Liver (tissue), 9 donors: ENCODE data around the gene RING1. TPM values are rescaled to one million over a fixed set of nuclear protein-coding genes. Genes with fewer than 3 reads are reported as not detected.
"Not testable (repeated sequence)": the region's sequence is repeated elsewhere in the genome, so short reads cannot be mapped to it uniquely, and the experiment has no call there.

Experiments
- DNase-seq: peaks from one replicate; pipeline ENCODE4 v3.0.0-alpha.2; 2017; ENCODE audit warnings: low spot score
- H3K27ac ChIP-seq, 2 donors: one replicate each; pipeline ENCODE4 v1.7.0; 2013; ENCODE audit warnings: inconsistent platforms in 2 of 2, low read length in 2 of 2, control low read depth in 1 of 2, low read depth in 1 of 2, mild to moderate bottlenecking in 1 of 2
- H3K27me3 ChIP-seq, 4 donors: one replicate each; pipeline versions ENCODE4 v1.6.1 to v1.7.0; 2013; ENCODE audit warnings: low read length in 3 of 4, inconsistent platforms in 1 of 4, mild to moderate bottlenecking in 1 of 4, moderate library complexity in 1 of 4; ENCODE audit not compliant: control insufficient read depth in 4 of 4, insufficient read depth in 4 of 4
- H3K36me3 ChIP-seq, 4 donors: one replicate each; pipeline versions ENCODE4 v1.6.1 to v1.7.0; 2013; ENCODE audit warnings: low read length in 3 of 4, mild to moderate bottlenecking in 3 of 4, low read depth in 1 of 4, moderate library complexity in 1 of 4; ENCODE audit not compliant: control insufficient read depth in 4 of 4, insufficient read depth in 3 of 4
- H3K4me1 ChIP-seq, 4 donors: one replicate each; pipeline versions ENCODE4 v1.6.1 to v1.7.0; 2013; ENCODE audit warnings: low read length in 3 of 4, mild to moderate bottlenecking in 3 of 4, moderate library complexity in 1 of 4; ENCODE audit not compliant: control insufficient read depth in 4 of 4, insufficient read depth in 4 of 4
- H3K4me3 ChIP-seq, 3 donors: one replicate each; pipeline versions ENCODE4 v1.6.1 to v1.7.0; 2013; ENCODE audit warnings: low read length in 3 of 3, control low read depth in 1 of 3, low read depth in 1 of 3, mild to moderate bottlenecking in 1 of 3
- H3K9ac ChIP-seq, 2 donors: one replicate each; pipeline ENCODE4 v1.7.0; 2013; ENCODE audit warnings: low read length in 2 of 2, mild to moderate bottlenecking in 2 of 2, moderate library complexity in 2 of 2, control low read depth in 1 of 2, low read depth in 1 of 2
- H3K9me3 ChIP-seq, 4 donors: one replicate each; pipeline versions ENCODE4 v1.6.1 to v1.7.0; 2013; ENCODE audit warnings: low read length in 3 of 4; ENCODE audit not compliant: control insufficient read depth in 4 of 4
- EGR1 ChIP-seq, 2 donors: IDR thresholded peaks; 2 replicates each; pipeline ENCODE4 v1.6.1; 2016 to 2018; ENCODE audit warnings: antibody characterized with exemption in 2 of 2, low read depth in 2 of 2
- FOXA2 ChIP-seq: IDR thresholded peaks from 2 replicates; pipeline ENCODE4 v1.6.1; 2016; ENCODE audit warnings: antibody characterized with exemption
- GABPA ChIP-seq, 2 donors: IDR thresholded peaks in 1 of 2; conservative IDR thresholded peaks in 1 of 2; 2 replicates each; pipeline ENCODE4 v1.6.1; 2016; ENCODE audit warnings: antibody characterized with exemption in 2 of 2, mild to moderate bottlenecking in 1 of 2, moderate library complexity in 1 of 2
- HNF4G ChIP-seq: IDR thresholded peaks from 2 replicates; pipeline ENCODE4 v1.6.1; 2016; ENCODE audit warnings: antibody characterized with exemption
- JUND ChIP-seq, 2 donors: IDR thresholded peaks; 2 replicates each; pipeline ENCODE4 v1.6.1; 2016; ENCODE audit warnings: antibody characterized with exemption in 2 of 2
- NR2F2 ChIP-seq: IDR thresholded peaks from 2 replicates; pipeline ENCODE4 v1.6.1; 2016; ENCODE audit warnings: antibody characterized with exemption
- RAD21 ChIP-seq, 2 donors: IDR thresholded peaks; 2 replicates each; pipeline ENCODE4 v1.6.1; 2016; ENCODE audit warnings: antibody characterized with exemption in 2 of 2, mild to moderate bottlenecking in 2 of 2
- REST ChIP-seq: IDR thresholded peaks from 2 replicates; pipeline ENCODE4 v1.6.1; 2016; ENCODE audit warnings: antibody characterized with exemption, mild to moderate bottlenecking
- RXRA ChIP-seq, 2 donors: IDR thresholded peaks; 2 replicates each; pipeline ENCODE4 v1.6.1; 2017 to 2018; ENCODE audit warnings: antibody characterized with exemption in 2 of 2, mild to moderate bottlenecking in 1 of 2
- TAF1 ChIP-seq: conservative IDR thresholded peaks from 2 replicates; pipeline ENCODE4 v1.6.1; 2016; ENCODE audit warnings: antibody characterized with exemption, mild to moderate bottlenecking
- YY1 ChIP-seq: IDR thresholded peaks from 2 replicates; pipeline ENCODE4 v1.6.1; 2016; ENCODE audit warnings: antibody characterized with exemption, mild to moderate bottlenecking
- ZBTB33 ChIP-seq: IDR thresholded peaks from 2 replicates; pipeline ENCODE4 v1.6.1; 2016; ENCODE audit warnings: antibody characterized with exemption
- WGBS: extraction: QIAGEN DNeasy Blood & Tissue Kit; methylation state at CpG from one replicate; pipeline ENCODE4 v1.1.7; 2013; 5-methylcytosine and 5-hydroxymethylcytosine counted together
- polyA plus RNA-seq, 2 donors: library from polyadenylated mRNA; stranded (reverse) in 1 of 2; unstranded in 1 of 2; fragments of 200-250 nt in 1 of 2; fragments of >200 nt in 1 of 2; fragmentation: Nextera tagmentation in 1 of 2; extraction: Ambion mirVana in 1 of 2; gene quantifications; one replicate each; pipeline versions ENCODE4 v1.2.1 to v1.2.3, GENCODE V29; 2013 to 2015
- total RNA-seq, 2 donors: library from RNA; depleted of rRNA; stranded (reverse); fragments of >200 nt; gene quantifications; one replicate each; pipeline ENCODE4 v1.2.3, GENCODE V29; 2014
- TF ChIP-seq, protein P1 (sequence below): IDR thresholded peaks from 2 replicates; pipeline ENCODE4 v1.6.1; 2016; ENCODE audit warnings: antibody characterized with exemption
- donor health status: healthy.
- donor health status: healthy.
- donor health status: healthy.
- donor health status: healthy.
- donor health status: healthy.

The RING1 gene
- total and polyA plus RNA-seq, 4 donors: 4.4 to 19.7 (median 14.9) TPM

GRCh38 chr6:33217681-33218080, 9.4 kb downstream of the RING1 start:
- no peak overlapping the region for H3K27ac ChIP-seq
- no peak overlapping the region for H3K9ac ChIP-seq
- TF ChIP-seq REST (no peak), GABPA (IDR thresholded peaks at IDR 0.05 in 1 of 2, conservative IDR thresholded peaks at IDR 0.05 in 1 of 2) (no peak), NR2F2 (no peak), ZBTB33 (no peak), RAD21 (IDR thresholded peaks at IDR 0.05) (no peak), RXRA (IDR thresholded peaks at IDR 0.05) (no peak), TAF1 (no peak)
- H3K36me3 ChIP-seq: no peaks in the 10 kb centered on the region
- peaks cover 0 to 12% (median 7%) of the 10 kb centered on the region in 4 donors for H3K4me1 ChIP-seq
- H3K4me3 ChIP-seq: no peak overlapping the region
- H3K9me3 ChIP-seq: no peaks in the 10 kb centered on the region
- no peak for DNase-seq
- no peaks in the 10 kb centered on the region for H3K27me3 ChIP-seq
- 71% methylated on average over 3 of the region's 3 CpGs for WGBS

DNA sequence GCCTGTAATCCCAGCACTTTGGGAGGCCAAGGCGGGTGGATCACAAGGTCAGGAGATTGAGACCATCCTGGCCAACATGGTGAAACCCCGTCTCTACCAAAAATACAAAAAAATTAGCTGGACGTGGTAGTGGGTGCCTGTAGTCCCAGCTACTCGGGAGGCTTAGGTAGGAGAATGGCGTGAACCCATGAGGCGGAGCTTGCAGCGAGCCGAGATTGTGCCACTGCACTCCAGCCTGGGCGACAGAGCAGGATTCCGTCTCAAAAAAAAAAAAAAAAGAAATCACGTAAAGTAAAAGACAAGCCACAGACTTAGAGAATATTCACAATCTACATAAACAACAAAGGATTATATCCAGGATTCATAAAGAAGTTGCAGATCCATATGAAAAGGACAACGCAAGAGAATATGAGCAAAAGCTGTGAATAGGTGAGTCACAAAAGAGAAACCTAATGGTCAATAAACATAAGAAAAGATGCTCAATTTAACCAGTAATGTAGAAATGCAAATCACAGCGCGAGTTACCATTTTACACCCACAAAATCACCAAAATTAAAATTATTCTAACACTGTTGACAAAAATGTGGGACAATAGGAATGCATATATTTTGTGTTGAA, 18.3 kb downstream of the RING1 start:
- not testable (repeated sequence) for H3K9ac ChIP-seq, H3K4me3 ChIP-seq, DNase-seq, H3K36me3 ChIP-seq, H3K27me3 ChIP-seq, H3K9me3 ChIP-seq, H3K27ac ChIP-seq, H3K4me1 ChIP-seq
- WGBS: 49% methylated on average over 14 of the region's 14 CpGs

DNA sequence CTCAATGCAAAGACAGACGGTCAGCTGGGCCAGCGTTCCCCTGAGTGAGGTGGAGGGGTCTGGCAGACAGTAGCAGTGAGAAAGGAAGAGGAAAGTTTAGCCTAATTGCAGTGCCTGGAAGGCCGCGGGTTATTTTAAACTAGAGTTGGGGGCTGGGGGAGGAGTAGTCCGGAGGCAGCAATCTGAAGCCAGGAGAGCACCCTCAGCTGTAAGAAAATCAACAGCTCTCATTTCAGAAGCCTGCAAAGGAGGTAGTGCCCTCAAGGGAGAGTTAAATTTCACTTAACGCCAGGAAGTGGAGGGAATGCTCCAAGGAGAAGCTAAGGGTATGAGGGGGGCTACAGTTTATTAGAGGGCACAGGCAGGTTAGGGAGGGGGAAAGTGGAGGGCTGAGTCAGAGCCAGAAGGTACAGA, 26.9 kb downstream of the RING1 start:
- TF ChIP-seq RXRA (IDR thresholded peaks at IDR 0.05) (no peak), JUND (IDR thresholded peaks at IDR 0.05) (no peak), EGR1 (IDR thresholded peaks at IDR 0.05; ENCODE audit: low read depth in 2 of 2) (no peak), YY1 (no peak), RAD21 (IDR thresholded peaks at IDR 0.05) (no peak), FOXA2 (no peak), HNF4G (no peak)
- TF ChIP-seq, protein P1, sequence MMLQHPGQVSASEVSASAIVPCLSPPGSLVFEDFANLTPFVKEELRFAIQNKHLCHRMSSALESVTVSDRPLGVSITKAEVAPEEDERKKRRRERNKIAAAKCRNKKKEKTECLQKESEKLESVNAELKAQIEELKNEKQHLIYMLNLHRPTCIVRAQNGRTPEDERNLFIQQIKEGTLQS: no peak
- no peaks in the 10 kb centered on the region for H3K9me3 ChIP-seq
- H3K4me1 ChIP-seq: no peaks in the 10 kb centered on the region
- peaks cover 0 to 2% (median 0%) of the 10 kb centered on the region in 4 donors for H3K27me3 ChIP-seq
- no peak overlapping the region for H3K4me3 ChIP-seq
- no peaks in the 10 kb centered on the region for H3K36me3 ChIP-seq
- no peak for DNase-seq
- no peak overlapping the region for H3K9ac ChIP-seq
- WGBS: 31% methylated on average over 6 of the region's 6 CpGs
- no peak overlapping the region for H3K27ac ChIP-seq
